Pancreas (tissue), 10 donors: ENCODE results near the gene ALDH9A1. TPM values are rescaled to one million over a fixed set of nuclear protein-coding genes. Genes with fewer than 3 reads are reported as not detected.
"Not testable (repeated sequence)": the region's sequence is repeated elsewhere in the genome, so short reads cannot be mapped to it uniquely, and the experiment has no call there.

Source experiments
- ATAC-seq, 4 donors: fragments of 200-7000 bp; cut with Tn5 transposase; one replicate each; pipeline versions ENCODE4 v1.8.0 to v1.9.1; 2020; ENCODE audit warnings: mild to moderate bottlenecking in 4 of 4, moderate library complexity in 4 of 4
- DNase-seq, 6 donors: peaks; one replicate each; pipeline ENCODE4 v3.0.0-alpha.2; 2020
- FAIRE-seq: peaks from 2 replicates; lab custom pipeline; 2012; peaks lifted over from hg19 to GRCh38; lab: Jason Lieb, UNC
- H3K27ac ChIP-seq, 4 donors: fragments of 200-600 bp; sonication (generic); 1 replicate in 3 of 4; 2 replicates in 1 of 4; pipeline versions ENCODE4 v1.5.0 to v1.8.0; 2020
- H3K27me3 ChIP-seq, 4 donors: fragments of 200-600 bp; one replicate each; pipeline ENCODE4 v1.8.0; 2021
- H3K36me3 ChIP-seq, 3 donors: fragments of 200-600 bp; sonication (generic) in 1 of 3; one replicate each; pipeline versions ENCODE4 v1.5.0 to v1.8.0; 2020 to 2021
- H3K4me1 ChIP-seq, 3 donors: fragments of 200-600 bp; one replicate each; pipeline ENCODE4 v1.8.0; 2021
- H3K4me3 ChIP-seq, 4 donors: fragments of 200-600 bp; sonication (generic) in 2 of 4; one replicate each; pipeline versions ENCODE4 v1.5.0 to v1.8.0; 2020 to 2021
- H3K9me3 ChIP-seq, 4 donors: fragments of 200-600 bp; one replicate each; pipeline ENCODE4 v1.8.0; 2021
- CTCF ChIP-seq, 4 donors: fragments of 200-600 bp; sonication (generic) in 3 of 4; IDR thresholded peaks; one replicate each; pipeline versions ENCODE4 v1.5.0 to v1.8.0; 2021; ENCODE audit warnings: antibody characterized with exemption in 4 of 4
- WGBS, 2 donors: extraction: QIAGEN DNeasy Blood & Tissue Kit; methylation state at CpG; one replicate each; pipeline ENCODE4 v1.1.7; 2013; 5-methylcytosine and 5-hydroxymethylcytosine counted together
- intact Hi-C, 3 donors: fragments of 100-400 bp; cut with DNase I; formaldehyde crosslinking; loops; one replicate each; pipeline versions ENCODE4 v1.11.1 to v1.14.2; 2022
- polyA plus RNA-seq, 2 donors: library from polyadenylated mRNA; stranded (reverse); fragments of 200-250 nt; gene quantifications; one replicate each; pipeline ENCODE4 v1.2.3, GENCODE V29; 2013
- total RNA-seq, 6 donors: library from RNA; stranded (reverse); fragmentation: NEBNext Ultra II Directional in 4 of 6; extraction: Animal tissue kit (Norgen Biotek cat#: 25700) in 4 of 6; gene quantifications; one replicate each; pipeline versions ENCODE4 v1.2.1 to v1.2.4, GENCODE V29; 2021 to 2023
- donor health status: healthy with polysubstance abuse.
- donor health status: DM: no; HTN: no; CAD: no; lungs with moderate emphysema.
- donor health status: DM: no; HTN: no; CAD: no.
- donor health status: control.
- donor health status: control.
- donor health status: Bipolar disorder and iron deficiency.
- donor health status: DM: yes; HTN: yes; CAD: no.
- donor health status: DM: no; HTN: no; CAD: no.
- donor health status: DM: no; HTN: no; CAD: no.
- donor health status: DM: yes; HTN: yes; CAD: no.

ALDH9A1 gene
- total and polyA plus RNA-seq, 8 donors, result 13.1 to 37.6 (median 23.1) TPM

DNA sequence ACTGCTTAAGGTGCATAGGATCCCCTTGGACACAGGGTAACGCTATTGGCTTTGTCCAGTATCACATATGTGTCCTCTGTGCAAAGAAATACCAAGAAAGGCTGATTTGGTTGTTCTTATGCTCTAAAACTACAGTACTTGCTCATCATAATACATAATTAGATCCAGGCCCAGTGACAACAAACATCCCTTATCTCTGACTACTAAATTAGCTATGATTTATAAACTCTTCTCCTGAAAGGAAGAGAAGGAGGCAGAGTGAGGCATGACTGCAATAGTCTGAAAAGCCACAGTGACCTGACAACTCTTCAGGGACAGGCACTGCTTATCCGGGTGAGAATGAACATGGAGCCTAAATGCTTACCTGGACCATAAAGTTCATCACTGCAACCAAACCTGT, 36.7 kb downstream of the ALDH9A1 start:
- ATAC-seq (no peak), DNase-seq (no peak), FAIRE-seq (no peak)
- Histone ChIP-seq H3K36me3 (peaks cover 0 to 15% (median 7%) of the 10 kb centered on the region in 3 donors), H3K27me3 (no peaks in the 10 kb centered on the region), H3K9me3 (no peaks in the 10 kb centered on the region), H3K4me3 (no peak overlapping the region), H3K27ac (no peak overlapping the region), H3K4me1 (peaks cover 0 to 3% (median 0%) of the 10 kb centered on the region in 3 donors)
- TF ChIP-seq CTCF (IDR thresholded peaks at IDR 0.05), result no peak
- WGBS, 2 donors, result 86 to 88% methylated on average over 2 of the region's 2 CpGs
- intact Hi-C loops, result no loop called here

DNA sequence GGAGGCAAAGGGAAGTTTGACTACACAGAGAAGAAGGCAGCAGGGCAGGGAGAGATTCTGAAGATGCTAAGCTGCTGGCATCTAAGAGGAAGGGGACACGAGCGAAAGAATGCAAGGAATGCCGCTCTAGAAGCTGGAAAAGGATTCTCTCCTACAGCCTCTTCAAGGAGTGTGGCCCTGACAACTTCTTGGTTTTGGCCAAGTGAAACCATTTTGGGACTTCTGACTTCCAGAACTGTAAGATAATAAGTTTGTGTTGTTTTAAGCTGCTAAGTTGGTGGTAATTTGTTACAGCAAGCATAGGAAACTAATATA, 38.8 kb downstream of the ALDH9A1 start:
- ATAC-seq (no peak), FAIRE-seq (no peak), DNase-seq (no peak)
- 86 to 90% methylated on average over 3 of the region's 3 CpGs for WGBS, 2 donors
- Histone ChIP-seq H3K27me3 (no peaks in the 10 kb centered on the region), H3K9me3 (no peaks in the 10 kb centered on the region), H3K4me3 (no peak overlapping the region), H3K27ac (no peak overlapping the region), H3K36me3 (peaks cover 0 to 17% (median 16%) of the 10 kb centered on the region in 3 donors), H3K4me1 (no peaks in the 10 kb centered on the region)
- intact Hi-C loops, result no loop called here
- TF ChIP-seq CTCF (IDR thresholded peaks at IDR 0.05), result no peak

GRCh38 chr1:165658766-165659580, 39.4 kb downstream of the ALDH9A1 start:
- WGBS, 2 donors, result 97 to 98% methylated on average over 9 of the region's 9 CpGs
- DNase-seq, H3K27me3 ChIP-seq, H3K9me3 ChIP-seq, FAIRE-seq, H3K4me1 ChIP-seq, H3K4me3 ChIP-seq, ATAC-seq, intact Hi-C loops, H3K27ac ChIP-seq: not testable (repeated sequence)
- peaks cover 0 to 22% (median 13%) of the 10 kb centered on the region in 3 donors for H3K36me3 ChIP-seq

DNA sequence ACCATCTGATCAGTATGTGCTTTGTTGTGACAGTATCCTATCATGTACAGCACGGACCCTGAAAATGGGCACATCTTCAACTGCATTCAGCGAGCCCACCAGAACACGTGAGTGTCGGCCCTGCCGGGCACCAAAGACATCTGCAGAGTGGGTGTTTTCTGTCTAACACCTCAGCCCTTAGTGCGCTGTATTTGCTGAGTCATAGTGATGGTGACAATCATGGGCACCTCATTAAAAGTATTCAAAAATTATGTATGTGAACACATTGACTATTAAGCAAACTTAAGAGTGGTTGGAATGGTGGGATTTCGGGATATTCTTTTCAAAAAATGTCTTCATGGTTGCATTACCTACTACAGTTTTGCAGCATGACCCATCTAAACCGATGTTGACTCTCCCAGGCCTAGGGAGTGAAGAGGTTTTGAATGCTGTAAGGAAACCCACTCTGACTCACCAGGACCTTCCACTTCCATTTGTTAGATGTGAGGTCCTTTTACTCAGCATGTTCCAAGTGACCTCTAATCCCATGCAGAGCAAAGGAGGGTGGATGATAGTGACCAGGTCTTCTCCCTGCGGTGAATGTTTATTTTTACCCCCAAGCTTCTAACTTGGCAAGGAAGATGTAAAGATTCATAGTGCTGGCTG, 47.3 kb downstream of the ALDH9A1 start:
- no peaks in the 10 kb centered on the region for H3K9me3 ChIP-seq
- ATAC-seq (no peak), DNase-seq (no peak), FAIRE-seq (no peak)
- H3K4me3 ChIP-seq, result no peak overlapping the region
- peaks cover under 1 to 10% (median 3%) of the 10 kb centered on the region in 3 donors for H3K4me1 ChIP-seq
- H3K27ac ChIP-seq, result no peak overlapping the region
- H3K27me3 ChIP-seq, result no peaks in the 10 kb centered on the region
- 93 to 96% methylated on average over 9 of the region's 9 CpGs for WGBS, 2 donors
- intact Hi-C loops, result no loop called here
- peaks cover 0 to 28% (median 4%) of the 10 kb centered on the region in 3 donors for H3K36me3 ChIP-seq
- no peak for TF ChIP-seq CTCF (IDR thresholded peaks at IDR 0.05)

DNA sequence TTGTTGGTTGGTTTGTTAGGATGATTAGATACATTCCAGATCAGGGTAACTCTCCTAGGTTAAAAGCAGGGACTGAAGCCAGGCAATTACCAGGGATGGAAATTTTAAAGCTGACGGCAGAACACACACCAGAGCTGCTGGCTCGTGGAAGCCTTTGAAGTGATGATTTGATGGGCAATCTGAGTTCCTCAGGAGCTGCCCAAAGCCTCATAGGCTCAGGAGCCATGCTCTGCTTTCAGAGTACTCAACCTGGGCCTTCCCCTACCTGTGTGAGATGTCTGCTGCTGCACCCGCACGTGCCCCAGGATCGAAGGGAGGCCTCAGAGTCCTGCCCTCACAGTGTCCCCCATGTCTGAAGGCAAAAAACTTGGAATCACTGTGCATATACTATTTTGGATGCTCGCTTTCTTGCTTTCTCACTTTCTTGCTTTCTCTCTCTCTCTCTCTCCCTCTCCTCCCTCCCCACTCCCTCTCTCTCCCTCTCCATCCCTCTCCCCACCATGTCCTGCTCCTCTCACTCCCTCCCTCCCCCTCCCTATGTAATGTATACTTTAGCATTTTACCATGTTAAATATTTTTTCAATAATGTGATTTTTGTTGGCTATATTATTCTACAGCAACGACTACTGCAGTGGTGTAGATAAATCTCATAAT, 49.3 kb downstream of the ALDH9A1 start:
- intact Hi-C loops, result no loop called here
- TF ChIP-seq CTCF (IDR thresholded peaks at IDR 0.05), result no peak
- H3K4me1 ChIP-seq, result peaks cover 11 to 22% (median 13%) of the 10 kb centered on the region in 3 donors

More for the DNA sequence above, 49.3 kb downstream of the ALDH9A1 start:
- FAIRE-seq (no peak), ATAC-seq (no peak), DNase-seq (no peak)
- Histone ChIP-seq H3K4me3 (no peak overlapping the region), H3K9me3 (no peaks in the 10 kb centered on the region), H3K36me3 (peaks cover 0 to 12% (median 0%) of the 10 kb centered on the region in 3 donors), H3K27ac (no peak overlapping the region), H3K27me3 (no peaks in the 10 kb centered on the region)
- WGBS, 2 donors, result 89 to 94% methylated on average over 7 of the region's 7 CpGs
